ENCODE results near the gene COMMD1.
A peak's percentile ranks its signal among the peaks of the same experiment; 100 is the strongest.
"Not testable (repeated sequence)": the region's sequence is repeated elsewhere in the genome, so short reads cannot be mapped to it uniquely, and the experiment has no call there.

COMMD1 gene

DNA sequence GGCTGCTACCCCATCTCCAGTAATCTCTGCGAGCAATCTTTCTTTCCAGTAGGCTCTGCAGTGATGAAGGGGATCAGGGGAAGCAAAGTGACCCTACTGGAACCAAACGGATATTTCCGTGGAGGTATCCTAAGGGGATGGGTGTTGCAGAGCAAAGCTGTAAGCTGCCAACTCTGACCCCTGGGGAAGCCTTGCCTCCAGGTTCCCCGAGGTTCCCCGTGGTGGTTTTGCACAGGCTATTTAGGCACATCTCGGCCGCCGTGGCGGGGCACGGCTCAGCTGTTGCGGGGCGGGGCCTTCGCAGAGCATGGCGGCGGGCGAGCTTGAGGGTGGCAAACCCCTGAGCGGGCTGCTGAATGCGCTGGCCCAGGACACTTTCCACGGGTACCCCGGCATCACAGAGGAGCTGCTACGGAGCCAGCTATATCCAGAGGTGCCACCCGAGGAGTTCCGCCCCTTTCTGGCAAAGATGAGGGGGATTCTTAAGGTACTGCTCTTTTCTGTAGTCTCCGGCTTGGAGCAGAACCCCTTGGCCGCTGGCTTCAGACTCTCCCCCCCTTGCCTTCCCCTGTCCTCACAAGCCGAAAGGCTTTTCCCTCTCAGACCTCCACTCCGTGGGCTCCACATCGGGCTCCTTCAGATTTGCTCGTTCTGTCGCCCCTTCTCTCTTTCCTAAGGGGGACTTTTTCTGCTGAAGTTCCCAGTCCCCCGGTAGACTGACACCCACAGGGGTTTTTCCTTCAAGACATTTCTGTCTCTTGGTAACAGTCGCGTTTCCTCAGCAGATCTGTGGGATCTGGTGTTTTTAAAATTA is at the start of gene COMMD1:
COMMD1 (plus strand) TSS at position 303 of the 814 bp plus-strand sequence; CDS start at position 308, 5 bp downstream.
- peak; percentile 59 for DNase-seq (ENCODE audit: low read depth)

DNA sequence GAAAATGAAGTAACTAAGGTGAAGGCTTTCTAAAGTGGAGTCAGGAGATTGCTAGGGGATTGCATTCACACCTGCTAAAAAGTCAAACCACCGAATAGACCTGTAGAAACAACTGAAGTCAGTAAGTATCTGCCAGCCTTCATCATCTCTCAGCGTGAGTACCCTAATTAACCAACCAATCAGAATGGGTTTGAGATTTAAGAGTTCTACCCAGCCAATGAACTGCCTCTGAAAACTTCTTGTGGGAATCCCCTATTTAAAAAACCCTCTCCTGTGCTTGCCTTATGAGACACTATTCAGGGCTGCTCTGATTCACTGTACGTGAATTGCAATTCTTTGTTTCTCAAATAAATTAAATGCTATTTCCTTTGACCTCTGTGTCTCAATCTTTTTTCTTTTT is 48.2 kb upstream of the COMMD1 start:
- DNase-seq (ENCODE audit: low read depth): no peak

DNA sequence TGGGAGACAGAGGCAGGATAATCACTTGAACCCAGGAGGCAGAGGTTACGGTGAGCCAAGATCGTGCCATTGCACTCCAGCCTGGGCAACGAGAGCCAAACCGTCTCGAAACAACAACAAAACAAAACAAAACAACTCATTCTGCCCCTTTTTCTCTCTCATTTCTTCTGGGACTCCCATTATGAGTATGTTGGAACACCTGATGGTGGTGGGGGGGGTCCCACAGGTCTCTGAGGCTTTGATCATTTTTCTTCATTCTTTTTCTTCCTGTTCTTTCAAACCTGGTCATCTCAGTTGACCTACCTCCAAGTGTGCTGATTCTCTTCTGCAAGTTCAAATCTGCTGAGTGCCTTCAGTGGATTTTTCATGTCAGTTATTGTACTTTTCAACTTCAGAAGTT is 43.4 kb upstream of the COMMD1 start:
- DNase-seq (ENCODE audit: low read depth): no peak

DNA sequence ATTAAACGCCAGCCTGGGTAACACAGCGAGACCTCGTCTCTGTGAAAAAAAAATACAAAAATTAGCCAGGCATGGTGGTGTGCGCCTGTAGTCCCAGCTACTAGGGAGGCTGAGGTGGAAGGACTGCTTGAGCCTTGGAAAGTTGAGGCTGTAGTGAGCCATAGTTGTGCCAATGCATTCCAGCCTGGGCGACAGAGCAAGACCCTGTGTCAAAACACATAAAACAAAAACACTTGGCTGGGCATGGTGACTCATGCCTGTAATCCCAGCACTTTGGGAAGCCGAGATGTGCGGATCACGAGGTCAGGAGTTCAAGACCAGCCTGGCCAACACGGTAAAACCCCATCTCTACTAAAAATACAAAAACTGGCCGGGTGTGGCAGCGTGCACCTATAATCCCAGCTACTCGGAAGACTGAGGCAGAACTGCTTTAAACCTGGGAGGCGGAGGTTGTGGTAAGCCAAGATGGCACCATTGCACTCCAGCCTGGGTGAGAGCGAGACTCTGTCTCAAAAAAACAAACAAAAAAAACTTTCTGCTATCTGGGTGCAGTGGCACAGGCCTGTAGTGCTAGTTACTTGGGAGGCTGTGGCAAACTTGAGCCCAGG is 38.9 kb upstream of the COMMD1 start:
- DNase-seq (ENCODE audit: low read depth): not testable (repeated sequence)

DNA sequence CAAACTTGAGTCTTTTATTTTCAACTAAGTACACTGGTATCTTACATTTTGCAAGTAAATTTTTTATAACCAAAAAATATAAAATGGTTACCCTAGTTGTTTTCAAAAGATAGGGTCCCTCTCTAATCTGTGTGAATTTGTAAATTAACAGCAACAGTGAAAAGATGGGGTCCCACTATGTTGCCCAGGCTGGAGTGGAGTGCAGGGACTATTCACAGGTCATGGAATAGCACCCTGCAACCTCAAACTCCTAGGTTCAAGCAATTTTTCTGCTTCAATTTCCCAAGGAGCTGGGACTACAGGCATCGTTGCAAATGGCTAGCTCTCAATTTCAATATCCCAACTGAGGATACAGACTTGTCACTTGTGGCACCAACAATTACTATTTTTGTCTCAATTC is 29.1 kb upstream of the COMMD1 start:
- no peak for DNase-seq (ENCODE audit: low read depth)

DNA sequence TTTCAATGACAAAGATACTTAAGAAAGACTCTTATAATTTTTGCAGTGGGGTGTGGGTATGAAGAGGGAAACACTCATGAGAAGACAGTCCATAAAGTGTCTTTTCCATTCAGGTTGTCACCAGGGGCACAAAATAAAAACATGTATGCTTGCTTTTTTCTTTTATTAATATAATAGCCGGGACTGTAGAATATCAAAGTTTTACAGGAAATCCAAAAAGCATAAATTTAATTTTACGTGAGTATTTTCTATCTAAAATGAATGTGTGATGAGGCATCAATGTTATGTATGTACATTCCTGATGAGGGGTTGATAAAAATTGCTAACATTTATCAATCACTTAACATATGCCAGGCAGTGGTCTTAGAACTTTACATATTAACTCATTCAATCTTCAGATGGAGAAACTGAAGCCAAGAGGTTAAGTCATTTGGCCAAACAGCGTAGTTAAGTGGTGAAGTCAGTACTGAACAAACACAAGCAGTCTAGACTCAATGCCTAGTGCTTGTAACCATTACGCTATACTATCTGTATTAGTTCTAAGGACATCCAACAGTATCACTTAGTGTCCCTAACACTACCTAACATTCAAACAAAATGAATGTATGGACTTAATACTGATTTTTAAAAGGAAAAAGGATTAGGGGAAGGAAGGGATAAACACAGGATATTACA is 27.8 kb upstream of the COMMD1 start:
- DNase-seq (ENCODE audit: low read depth): no peak

DNA sequence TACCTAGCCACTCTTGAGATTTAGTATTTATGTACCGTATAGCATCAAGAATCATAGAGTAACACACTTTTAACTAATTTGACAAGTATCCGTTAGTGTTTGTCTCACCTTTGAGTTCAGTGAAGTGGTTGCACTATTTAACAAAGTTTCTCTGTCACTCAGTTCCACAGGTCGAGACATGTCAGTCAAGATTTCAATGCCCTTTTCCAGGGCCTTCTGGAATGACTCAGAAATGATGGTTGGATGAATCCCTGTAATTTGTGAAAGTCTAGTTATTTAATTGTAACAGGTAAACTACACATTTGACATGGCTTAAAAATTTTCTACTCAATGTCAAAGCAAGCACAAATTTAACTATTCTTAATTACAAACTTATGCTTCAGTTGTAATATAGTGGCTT is 26.7 kb upstream of the COMMD1 start:
- no peak for DNase-seq (ENCODE audit: low read depth)

DNA sequence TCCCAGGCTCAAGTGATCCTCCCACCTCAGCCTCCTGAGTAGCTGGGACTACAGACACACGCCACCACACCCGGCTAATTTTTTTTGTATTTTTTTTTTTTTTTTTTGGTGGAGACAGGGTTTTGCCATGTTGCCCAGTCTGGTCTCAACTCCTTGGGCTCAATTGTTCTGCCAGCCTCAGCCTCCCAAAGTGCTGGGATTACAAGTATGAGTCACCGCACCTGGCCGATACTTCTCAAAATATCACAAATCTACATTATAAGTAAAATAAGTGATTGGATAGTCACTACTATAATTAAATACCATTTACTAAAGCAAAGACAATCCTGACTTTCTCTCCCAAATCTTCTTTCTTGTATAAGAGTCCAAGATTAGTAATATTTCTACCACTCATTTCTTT is 26.1 kb upstream of the COMMD1 start:
- DNase-seq (ENCODE audit: low read depth): not testable (repeated sequence)

DNA sequence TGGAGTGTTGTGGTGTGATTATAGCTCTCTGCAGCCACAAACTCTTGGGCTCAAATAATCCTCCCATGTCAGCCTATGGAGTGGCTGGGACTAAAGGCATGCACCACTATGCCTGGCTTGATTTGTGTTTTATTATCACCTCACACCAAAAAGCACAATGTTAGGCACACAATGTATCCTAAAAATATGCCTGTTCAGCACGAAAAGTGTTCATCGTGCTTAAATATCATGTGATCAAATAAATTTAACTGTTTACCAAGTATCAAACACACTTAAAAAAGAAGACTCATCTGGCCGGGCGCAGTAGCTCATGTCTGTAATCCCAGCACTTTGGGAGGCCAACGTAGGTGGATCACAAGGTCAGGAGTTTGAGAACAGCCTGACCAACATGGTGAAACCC is 22.6 kb upstream of the COMMD1 start:
- DNase-seq (ENCODE audit: low read depth): no peak

DNA sequence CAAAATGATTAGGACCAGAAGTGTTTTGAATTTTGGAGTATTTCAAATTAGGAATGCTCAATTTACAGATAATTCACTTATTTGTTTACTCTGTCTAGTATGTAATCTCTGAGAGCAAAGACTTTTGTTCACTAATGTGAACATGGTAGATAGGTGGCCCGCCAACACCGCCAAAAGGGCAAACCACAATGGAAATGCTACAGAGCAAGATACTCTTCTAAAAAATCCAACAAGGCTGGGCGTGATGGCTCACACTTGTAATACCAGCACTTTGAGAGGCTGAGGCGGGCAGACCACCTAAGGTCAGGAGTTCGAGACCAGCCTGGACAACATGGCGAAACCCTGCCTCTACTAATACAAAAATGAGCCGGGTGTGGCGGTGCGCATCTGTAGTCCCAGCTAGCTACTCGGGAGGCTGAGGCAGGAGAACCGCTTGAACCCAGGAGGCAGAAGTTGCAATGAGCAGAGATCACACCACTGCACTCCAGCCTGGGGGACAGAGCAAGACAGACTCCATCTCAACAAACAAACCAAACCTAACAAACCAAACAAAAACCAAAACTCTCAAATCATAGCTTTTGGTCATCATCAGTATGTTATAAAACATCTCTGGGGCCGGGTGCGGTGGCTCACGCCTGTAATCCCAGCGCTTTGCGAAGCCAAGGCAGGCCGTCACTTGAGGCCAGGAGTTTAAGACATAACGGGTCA is 19.4 kb upstream of the COMMD1 start:
- DNase-seq (ENCODE audit: low read depth): no peak

DNA sequence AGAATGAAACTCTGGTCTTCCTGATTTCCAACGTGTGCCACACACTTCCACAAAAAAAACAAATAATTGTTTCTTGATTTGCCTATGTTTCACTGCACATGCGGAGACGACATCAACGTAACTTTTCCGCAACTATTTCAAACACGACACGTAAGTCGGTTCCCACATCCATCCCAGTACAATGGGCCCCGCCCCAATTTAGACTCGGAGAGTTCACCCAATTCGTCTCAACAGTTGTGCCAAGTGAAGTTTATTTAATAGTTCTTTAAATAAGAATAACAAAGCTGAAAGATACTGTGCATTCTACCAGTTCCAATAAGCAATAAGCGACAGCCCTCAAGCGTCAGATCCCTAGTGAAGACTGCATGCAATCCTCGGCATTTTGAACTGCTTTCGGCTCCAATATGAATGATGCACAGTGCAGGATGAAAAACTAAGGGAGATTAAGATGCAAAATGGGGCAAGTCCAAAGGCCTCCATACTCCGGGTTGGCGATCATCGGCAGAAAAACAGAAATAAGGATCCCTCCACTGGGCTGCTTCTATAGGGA is 17.7 kb upstream of the COMMD1 start:
- DNase-seq (ENCODE audit: low read depth): peak; percentile 46

DNA sequence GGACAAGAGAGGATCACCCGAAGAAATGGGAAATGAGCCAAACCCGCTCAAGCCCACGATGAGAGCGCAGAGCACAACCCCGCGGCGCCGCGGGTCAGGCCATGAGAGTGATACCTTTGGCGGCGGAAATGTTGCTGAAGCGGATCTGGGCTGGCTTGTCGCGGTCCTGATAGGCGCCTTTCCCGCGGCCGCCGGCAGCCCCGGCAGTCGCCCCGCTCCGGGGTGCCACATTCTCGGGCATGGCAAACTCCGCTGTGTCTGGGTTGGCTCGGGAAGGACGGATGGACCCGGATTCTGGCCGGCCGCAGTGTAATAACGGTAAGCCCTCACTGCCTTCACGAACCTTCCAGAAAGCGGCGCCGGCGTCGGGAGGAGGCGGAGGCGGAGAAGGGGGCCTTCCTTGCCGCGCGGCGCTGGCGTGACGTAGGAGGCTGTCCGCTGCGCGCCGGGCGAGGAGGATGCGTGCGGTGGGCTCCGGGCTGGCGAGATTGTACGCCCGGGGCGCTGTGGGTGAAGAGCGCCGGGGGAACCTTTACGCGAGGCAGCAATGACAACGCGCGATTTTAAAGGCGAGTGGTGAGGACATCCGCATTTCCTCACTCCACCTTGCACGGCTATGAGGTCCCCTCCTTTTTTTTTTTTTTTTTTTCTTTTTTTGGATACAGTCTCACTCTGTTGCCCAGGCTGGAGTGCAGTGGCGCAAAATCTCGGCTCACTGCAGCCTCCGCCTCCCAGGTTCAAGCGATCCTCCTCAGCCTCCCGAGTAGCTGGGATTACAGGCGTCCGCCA is 17.0 kb upstream of the COMMD1 start, which contains the start of gene CCT4:
CCT4 (minus strand) TSS at position 390 of the 789 bp plus-strand sequence; CDS start at position 241, 149 bp downstream.
- peak; percentile 64 for DNase-seq (ENCODE audit: low read depth)

DNA sequence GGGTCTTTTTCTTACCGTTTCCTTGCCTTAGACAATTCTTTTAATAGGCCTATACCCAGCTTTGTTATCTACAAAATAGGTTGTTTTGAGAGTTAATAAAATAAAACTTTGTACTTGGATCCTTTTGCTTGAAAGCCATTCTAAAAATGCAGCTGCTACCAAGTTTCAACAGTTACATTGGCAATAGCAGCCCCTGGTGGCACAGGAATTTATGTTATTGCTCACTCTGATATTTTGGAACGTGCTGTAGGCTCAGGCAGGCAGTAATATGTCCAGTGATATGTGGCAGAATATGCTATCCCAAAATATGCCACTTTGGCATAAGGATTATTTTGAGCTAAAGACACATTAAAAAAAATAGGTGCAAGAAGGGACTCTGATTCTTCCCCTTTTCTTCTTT is 6.7 kb upstream of the COMMD1 start:
- peak; percentile 16 for DNase-seq (ENCODE audit: low read depth)

DNA sequence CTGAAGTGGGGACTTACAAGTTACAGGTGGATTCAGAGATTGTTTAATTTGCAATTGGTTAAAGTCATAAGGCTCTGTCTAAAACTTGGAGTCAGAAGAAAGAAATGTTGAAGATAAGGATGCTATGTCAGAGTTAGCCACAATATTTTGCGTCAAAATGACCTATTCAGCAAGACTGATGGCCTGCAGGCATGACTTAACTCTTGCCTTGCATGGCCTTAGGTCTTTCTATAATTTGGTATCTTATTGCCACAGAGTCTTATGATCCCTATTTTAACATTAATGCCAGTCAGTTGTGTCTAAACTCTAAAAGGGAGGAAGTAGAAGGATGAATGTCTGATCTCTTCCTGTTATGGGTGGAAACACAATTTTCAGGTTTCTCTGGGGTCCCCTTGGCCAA is 5.2 kb upstream of the COMMD1 start:
- DNase-seq (ENCODE audit: low read depth): peak; percentile 85

DNA sequence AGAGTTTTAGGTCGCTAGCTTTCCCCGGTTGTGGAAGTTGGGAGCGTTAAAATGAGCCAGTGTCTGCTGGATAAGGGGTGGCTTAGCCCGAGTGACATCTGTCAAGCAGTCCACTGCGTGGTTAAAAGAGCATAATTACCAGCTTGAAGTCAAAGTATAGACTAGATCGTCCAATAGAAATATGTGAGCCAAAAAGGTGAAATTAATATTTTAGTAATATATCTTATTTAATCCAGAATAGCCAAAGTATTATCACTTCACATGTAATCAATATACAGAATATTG is 654 bp downstream of the COMMD1 start:
- no peak for DNase-seq (ENCODE audit: low read depth)

DNA sequence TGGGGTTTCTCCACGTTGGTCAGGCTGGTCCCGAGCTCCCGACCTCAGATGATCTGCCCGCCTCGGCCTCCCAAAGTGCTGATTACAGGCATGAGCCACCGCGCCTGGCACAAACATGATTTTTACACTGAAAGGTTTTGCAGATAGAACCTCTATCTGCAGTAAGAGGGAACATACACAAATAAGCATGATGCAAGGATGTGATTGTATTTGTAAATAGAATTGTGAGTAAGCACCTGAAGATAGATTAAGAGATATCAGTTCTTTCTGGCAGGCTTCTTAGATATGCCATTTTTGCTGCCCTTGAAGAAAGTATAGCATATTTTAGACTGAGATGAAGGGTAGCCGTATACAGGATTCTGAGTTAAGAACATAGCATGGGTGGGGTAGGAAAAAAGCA is 3.6 kb downstream of the COMMD1 start:
- no peak for DNase-seq (ENCODE audit: low read depth)

DNA sequence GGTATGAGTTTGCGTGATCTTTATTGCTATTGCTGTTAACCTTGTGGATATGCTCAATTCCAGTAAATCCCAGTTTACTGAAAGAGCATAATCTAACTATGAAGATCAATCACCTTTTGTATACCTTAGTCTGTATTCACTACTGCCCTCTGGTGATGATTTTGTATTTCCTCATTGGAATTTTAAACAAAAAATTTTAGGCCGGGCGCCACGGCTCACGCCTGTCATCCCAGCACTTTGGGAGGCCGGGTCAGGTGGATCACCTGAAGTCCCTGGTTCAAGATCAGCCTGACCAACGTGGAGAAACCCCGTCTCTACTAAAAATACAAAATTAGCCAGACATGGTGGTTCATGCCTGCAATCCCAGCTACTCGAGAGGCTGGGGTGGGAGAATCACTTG is 5.1 kb downstream of the COMMD1 start:
- no peak for DNase-seq (ENCODE audit: low read depth)

DNA sequence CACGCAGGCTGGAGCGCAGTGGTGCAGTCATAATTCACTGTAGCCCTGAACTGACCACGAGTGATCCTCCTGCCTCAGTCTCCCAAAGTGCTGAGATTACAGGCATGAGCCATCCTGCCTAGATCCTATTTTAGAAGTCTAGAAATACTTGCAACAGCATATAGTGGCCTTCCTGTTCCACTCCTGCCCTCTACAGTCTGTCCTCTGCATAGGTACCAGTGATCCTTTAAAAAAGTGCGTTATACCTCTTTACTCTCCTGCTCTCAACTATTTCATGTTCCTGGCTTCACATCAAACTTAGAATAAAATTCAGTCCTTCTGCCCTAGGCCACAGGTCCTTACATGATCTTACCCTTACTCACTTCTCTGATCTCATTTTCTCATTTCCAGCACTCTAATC is 6.0 kb downstream of the COMMD1 start:
- DNase-seq (ENCODE audit: low read depth): no peak

DNA sequence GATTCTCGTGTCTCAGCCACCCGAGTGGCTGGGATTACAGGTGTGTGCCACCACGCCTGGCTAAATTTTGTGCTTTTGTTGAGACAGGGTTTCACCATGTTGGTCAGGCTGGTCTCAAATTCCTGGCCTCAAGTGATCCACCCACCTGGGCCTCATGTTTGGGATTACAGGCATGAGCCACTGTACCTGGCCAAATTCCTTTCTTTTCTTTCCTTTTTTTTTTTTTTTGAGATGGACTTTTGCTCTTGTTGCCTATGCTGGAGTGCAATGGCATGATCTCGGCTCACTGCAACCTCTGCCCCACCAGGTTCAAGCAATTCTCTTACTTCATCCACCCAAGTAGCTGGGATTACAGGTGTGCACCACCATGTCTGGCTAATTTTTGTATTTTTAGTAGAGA is 9.3 kb downstream of the COMMD1 start:
- DNase-seq (ENCODE audit: low read depth): not testable (repeated sequence)

DNA sequence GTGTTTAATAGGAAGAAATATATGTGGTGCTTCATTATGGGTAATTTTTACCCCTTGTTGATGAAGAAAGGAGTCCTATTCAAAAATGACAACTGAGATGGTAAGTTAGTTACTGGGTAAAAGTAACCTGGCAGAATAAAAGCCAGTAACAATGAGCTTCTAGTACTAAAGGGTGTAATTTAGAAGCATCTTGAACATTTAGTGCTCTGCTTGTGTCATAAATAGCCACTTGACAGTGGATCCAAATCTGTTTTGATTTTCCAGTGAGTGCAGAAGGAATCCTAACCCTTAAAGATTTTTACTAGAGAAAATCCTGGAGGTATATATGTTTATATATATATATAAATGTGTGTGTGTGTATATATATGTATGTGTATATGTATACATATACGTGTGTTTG is 15.1 kb downstream of the COMMD1 start:
- DNase-seq (ENCODE audit: low read depth): no peak

DNA sequence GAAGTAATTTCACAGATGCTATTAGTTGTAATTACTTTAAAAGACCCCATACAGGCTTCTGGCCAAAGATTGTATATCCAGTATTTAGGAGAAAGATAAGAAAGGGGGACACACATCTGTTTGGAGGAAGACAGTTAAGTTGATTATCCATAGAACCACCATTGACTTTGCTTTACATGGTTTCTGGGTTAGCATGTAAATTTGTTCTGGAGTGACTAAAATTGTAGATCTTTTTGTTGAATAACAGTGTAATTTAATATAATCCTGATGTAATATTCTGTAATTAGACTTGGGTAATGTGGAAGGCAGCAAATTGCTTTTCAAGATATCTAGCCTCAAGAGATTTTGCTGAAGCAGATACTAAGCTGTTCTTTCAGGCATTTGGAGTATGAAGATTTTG is 17.2 kb downstream of the COMMD1 start:
- no peak for DNase-seq (ENCODE audit: low read depth)

Data from amniotic epithelial cell (primary cell).